DOHH2 (cell line): Measurements from ENCODE around the gene DFFB.

Experiments
- EZH2phosphoT487 ChIP-seq: fragments of 200-600 bp; sonication (generic); IDR thresholded peaks from 2 replicates; pipeline ENCODE4 v1.6.1; 2017; ENCODE audit warnings: borderline replicate concordance, mild to moderate bottlenecking, antibody characterized with exemption, low read length, moderate library complexity, mixed read lengths
- TF ChIP-seq, protein P1 (sequence below): fragments of 200-600 bp; sonication (generic); IDR thresholded peaks from one replicate; pipeline ENCODE4 v1.5.1; 2014; ENCODE audit warnings: antibody characterized with exemption, mild to moderate bottlenecking, low read depth, low read length; ENCODE audit not compliant: poor library complexity, severe bottlenecking

DNA sequence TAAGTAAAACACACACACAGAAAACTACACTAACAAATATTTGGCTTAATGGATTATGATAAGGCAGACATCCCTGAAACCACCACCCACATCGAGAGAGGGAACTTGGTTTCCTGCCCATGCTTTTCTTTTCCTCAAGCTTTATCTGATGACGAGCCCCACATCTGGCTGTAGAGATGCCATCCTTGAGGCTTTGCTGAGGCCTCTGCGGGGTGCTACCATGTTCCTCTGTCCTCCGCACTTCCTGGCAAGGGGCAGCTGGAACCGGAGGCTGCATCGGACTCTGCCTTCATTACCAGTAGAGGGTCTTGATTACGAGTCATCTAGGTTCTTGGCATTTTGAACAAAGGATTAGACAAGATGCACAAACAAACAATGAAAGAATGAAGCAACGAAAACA, 64.5 kb downstream of the DFFB start:
- TF ChIP-seq, protein P1, sequence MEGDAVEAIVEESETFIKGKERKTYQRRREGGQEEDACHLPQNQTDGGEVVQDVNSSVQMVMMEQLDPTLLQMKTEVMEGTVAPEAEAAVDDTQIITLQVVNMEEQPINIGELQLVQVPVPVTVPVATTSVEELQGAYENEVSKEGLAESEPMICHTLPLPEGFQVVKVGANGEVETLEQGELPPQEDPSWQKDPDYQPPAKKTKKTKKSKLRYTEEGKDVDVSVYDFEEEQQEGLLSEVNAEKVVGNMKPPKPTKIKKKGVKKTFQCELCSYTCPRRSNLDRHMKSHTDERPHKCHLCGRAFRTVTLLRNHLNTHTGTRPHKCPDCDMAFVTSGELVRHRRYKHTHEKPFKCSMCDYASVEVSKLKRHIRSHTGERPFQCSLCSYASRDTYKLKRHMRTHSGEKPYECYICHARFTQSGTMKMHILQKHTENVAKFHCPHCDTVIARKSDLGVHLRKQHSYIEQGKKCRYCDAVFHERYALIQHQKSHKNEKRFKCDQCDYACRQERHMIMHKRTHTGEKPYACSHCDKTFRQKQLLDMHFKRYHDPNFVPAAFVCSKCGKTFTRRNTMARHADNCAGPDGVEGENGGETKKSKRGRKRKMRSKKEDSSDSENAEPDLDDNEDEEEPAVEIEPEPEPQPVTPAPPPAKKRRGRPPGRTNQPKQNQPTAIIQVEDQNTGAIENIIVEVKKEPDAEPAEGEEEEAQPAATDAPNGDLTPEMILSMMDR: no peak
- no peak for TF ChIP-seq EZH2phosphoT487
